Aorta (tissue), 5 donors: ENCODE measurements around the gene FANCI. TPM values are rescaled to one million over a fixed set of nuclear protein-coding genes. Genes with fewer than 3 reads are reported as not detected.

ENCODE experiments used
- ATAC-seq: fragments of 200-7000 bp; cut with Tn5 transposase; one replicate; pipeline ENCODE4 v1.9.1; 2022; ENCODE audit warnings: moderate library complexity; ENCODE audit not compliant: low FRiP score
- DNase-seq, 2 donors: peaks; one replicate each; pipeline ENCODE4 v3.0.0-alpha.2; 2020
- H3K27ac ChIP-seq, 2 donors: one replicate each; pipeline ENCODE4 v1.5.1; 2013; ENCODE audit warnings: low read length in 2 of 2, mild to moderate bottlenecking in 2 of 2, moderate library complexity in 2 of 2, control low read depth in 1 of 2, inconsistent platforms in 1 of 2, low read depth in 1 of 2
- H3K27me3 ChIP-seq, 2 donors: one replicate each; pipeline ENCODE4 v1.6.1; 2013; ENCODE audit warnings: control low read depth in 1 of 2, low read length in 1 of 2, mild to moderate bottlenecking in 1 of 2, moderate library complexity in 1 of 2; ENCODE audit not compliant: insufficient read depth in 2 of 2, control insufficient read depth in 1 of 2
- H3K36me3 ChIP-seq, 2 donors: one replicate each; pipeline ENCODE4 v1.6.1; 2013; ENCODE audit warnings: control low read depth in 1 of 2, low read length in 1 of 2, mild to moderate bottlenecking in 1 of 2; ENCODE audit not compliant: insufficient read depth in 2 of 2, control insufficient read depth in 1 of 2
- H3K4me1 ChIP-seq, 2 donors: one replicate each; pipeline ENCODE4 v1.6.1; 2013; ENCODE audit warnings: low read length in 2 of 2, control low read depth in 1 of 2, mild to moderate bottlenecking in 1 of 2, moderate library complexity in 1 of 2; ENCODE audit not compliant: insufficient read depth in 2 of 2, control insufficient read depth in 1 of 2
- H3K4me3 ChIP-seq, 2 donors: one replicate each; pipeline ENCODE4 v1.5.1; 2013; ENCODE audit warnings: low read length in 2 of 2, control low read depth in 1 of 2, mild to moderate bottlenecking in 1 of 2
- H3K9me3 ChIP-seq: one replicate; pipeline ENCODE4 v1.6.1; 2013; ENCODE audit warnings: mild to moderate bottlenecking, low read length; ENCODE audit not compliant: control insufficient read depth
- WGBS, 2 donors: extraction: QIAGEN DNeasy Blood & Tissue Kit; methylation state at CpG; one replicate each; pipeline ENCODE4 v1.1.7; 2013; 5-methylcytosine and 5-hydroxymethylcytosine counted together
- intact Hi-C, 2 donors: fragments of 100-400 bp; cut with DNase I; formaldehyde crosslinking; loops; one replicate each; pipeline versions ENCODE4 v1.14.2 to v1.15.0; 2022
- polyA plus RNA-seq, 2 donors: library from polyadenylated mRNA; stranded (reverse); fragments of 200-250 nt; gene quantifications; one replicate each; pipeline ENCODE4 v1.2.3, GENCODE V29; 2013
- total RNA-seq, 2 donors: library from RNA; stranded (reverse); fragmentation: NEBNext Ultra II Directional; extraction: Animal tissue kit (Norgen Biotek cat#: 25700); gene quantifications; one replicate each; pipeline ENCODE4 v1.2.1, GENCODE V29; 2021
- donor health status: healthy with polysubstance abuse.
- donor health status: Bipolar disorder and iron deficiency.
- donor health status: DM: no; HTN: no; CAD: no.
- donor health status: DM: no; HTN: no; CAD: no.
- donor health status: DM: yes; HTN: yes; CAD: no.

The FANCI gene
- total and polyA plus RNA-seq, 4 donors, result 1.3 to 9.1 (median 5.0) TPM

DNA sequence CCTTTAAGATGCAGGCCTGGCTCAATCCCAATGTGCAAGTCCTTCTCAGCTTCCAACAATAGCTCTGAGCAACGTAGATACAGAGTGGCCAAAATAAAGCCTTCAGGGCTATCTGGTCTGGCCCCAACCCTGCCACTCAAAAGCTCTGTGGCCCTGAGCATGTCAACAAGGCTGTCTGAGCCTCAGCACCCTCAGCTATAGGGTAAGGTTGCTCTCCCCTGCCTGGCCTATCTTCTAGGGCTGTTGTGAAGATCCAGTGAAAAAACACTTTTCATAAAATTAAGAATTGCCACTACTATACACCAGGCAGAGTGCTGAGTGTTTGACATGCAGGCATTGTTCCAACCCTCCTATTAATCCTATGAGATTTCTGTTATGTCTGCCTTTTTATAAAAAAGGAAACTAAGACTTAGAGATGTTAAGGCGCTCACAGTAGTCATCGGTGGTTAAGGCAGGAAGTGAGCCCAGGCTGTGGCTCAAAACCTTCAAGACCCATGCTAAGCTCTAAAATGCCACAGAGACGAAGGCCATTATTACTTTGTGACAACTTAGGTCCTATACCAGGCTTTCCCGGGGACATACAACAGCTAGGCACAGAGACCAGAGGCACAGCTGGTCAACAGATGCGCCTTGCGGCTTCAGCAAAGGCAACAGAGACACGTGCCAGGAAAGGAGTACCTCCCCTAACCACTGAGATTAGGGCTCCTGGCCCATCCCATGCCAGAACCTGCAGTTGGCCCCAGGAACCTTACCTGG lies 85.7 kb downstream of the FANCI start:
- H3K9me3 ChIP-seq, result no peaks in the 10 kb centered on the region
- H3K4me1 ChIP-seq, result no peaks in the 10 kb centered on the region
- no peak for DNase-seq
- WGBS, 2 donors, result 67 to 71% methylated on average over 8 of the region's 8 CpGs
- no peak for ATAC-seq
- intact Hi-C loops, result no loop called here
- no peak overlapping the region for H3K4me3 ChIP-seq
- no peak overlapping the region for H3K27ac ChIP-seq
- peaks cover 0 to 24% of the 10 kb centered on the region in 2 donors for H3K36me3 ChIP-seq
- H3K27me3 ChIP-seq, result no peaks in the 10 kb centered on the region

DNA sequence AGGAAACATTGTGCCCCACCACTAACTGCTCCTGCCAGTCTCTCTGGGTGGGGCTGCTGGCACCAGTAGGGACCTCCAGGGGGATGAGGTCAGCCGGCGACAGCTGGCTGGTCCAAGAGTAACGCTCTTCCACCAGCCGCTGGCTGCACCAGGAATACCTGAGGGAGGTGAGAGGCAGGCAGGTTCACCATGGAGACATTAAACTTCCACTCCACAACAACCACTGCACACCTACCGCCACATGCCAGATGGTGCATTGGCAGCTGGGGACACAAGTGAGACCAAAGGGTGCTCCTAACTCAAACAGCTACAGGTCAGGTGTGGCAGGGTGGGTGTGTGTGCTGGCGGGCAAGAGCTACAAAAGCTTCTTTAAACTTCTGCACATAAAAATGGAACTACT lies 86.3 kb downstream of the FANCI start:
- Histone ChIP-seq H3K9me3 (no peaks in the 10 kb centered on the region), H3K4me1 (no peaks in the 10 kb centered on the region), H3K27me3 (no peaks in the 10 kb centered on the region), H3K4me3 (no peak overlapping the region), H3K27ac (no peak overlapping the region), H3K36me3 (peaks cover 0 to 23% of the 10 kb centered on the region in 2 donors)
- 66 to 69% methylated on average over 6 of the region's 6 CpGs for WGBS, 2 donors
- no peak for ATAC-seq
- intact Hi-C loops, result no loop called here
- peak in 1 of 2 donors; percentile 51 for DNase-seq

DNA sequence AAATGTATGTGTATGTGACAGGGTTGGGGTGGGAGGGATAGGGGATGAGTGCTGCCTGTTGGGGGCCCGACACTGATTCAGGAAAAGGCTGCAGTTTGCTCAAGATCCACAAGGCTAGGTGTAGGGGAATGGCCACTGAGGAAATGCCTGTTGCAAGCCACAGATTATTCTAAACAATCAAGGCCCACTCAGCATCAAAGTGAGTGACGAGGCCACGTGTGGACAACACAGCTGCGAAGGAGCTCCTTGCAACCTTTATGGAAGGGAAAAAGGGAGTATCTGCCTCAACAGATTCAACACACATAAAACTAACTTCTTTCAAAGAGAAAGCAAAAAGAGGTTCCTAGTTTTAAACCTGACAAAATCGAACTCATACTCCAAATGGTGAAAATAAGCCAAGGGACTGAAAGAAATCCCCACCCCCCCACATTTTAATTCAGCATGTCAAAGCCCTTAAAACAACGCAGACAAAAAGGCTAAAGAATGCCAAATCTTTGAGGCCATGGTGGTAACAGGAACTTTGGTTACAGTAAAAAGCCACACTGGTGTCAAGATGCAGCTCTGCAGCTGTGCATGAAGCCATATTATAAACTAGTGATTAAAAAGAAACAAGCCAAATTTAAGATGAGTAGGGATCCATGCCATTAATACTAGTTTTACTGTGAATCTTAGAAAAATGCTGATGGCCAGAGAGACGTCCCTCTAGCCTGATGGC lies 87.3 kb downstream of the FANCI start:
- no peaks in the 10 kb centered on the region for H3K9me3 ChIP-seq
- H3K4me3 ChIP-seq, result no peak overlapping the region
- H3K27me3 ChIP-seq, result no peaks in the 10 kb centered on the region
- H3K36me3 ChIP-seq, result peaks cover 0 to 17% of the 10 kb centered on the region in 2 donors
- 60 to 65% methylated on average over 7 of the region's 7 CpGs for WGBS, 2 donors
- ATAC-seq (no peak), DNase-seq (peak in 1 of 2 donors; percentile 21)
- no peaks in the 10 kb centered on the region for H3K4me1 ChIP-seq
- intact Hi-C loops, result no loop called here
- H3K27ac ChIP-seq, result no peak overlapping the region

DNA sequence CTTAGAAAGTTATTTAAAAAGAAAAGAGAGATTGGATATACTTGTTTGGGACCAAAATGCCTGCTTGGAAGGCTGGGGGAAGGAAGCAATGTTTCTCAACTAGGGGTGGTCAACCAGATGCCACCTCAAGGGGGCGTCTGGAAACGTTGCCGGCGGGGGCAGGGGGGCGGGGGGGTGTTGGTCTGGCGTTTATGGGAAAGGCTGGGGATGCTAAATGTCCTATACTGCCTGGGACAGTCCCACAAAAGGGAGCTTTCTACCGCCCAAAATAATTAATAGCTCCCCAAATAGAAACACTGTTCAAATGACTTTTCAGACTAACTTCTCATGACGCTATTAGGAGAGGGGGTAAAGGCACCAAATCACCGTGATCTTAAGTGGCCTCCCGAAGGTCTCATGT lies 88.7 kb downstream of the FANCI start:
- intact Hi-C loops, result no loop called here
- 21 to 24% methylated on average over 10 of the region's 10 CpGs for WGBS, 2 donors
- peak in 1 of 2 donors; percentile 46 for DNase-seq
- Histone ChIP-seq H3K4me3 (no peak overlapping the region), H3K27ac (no peak overlapping the region), H3K27me3 (no peaks in the 10 kb centered on the region), H3K36me3 (peaks cover 0 to 12% of the 10 kb centered on the region in 2 donors), H3K9me3 (no peaks in the 10 kb centered on the region), H3K4me1 (no peaks in the 10 kb centered on the region)
- no peak for ATAC-seq

DNA sequence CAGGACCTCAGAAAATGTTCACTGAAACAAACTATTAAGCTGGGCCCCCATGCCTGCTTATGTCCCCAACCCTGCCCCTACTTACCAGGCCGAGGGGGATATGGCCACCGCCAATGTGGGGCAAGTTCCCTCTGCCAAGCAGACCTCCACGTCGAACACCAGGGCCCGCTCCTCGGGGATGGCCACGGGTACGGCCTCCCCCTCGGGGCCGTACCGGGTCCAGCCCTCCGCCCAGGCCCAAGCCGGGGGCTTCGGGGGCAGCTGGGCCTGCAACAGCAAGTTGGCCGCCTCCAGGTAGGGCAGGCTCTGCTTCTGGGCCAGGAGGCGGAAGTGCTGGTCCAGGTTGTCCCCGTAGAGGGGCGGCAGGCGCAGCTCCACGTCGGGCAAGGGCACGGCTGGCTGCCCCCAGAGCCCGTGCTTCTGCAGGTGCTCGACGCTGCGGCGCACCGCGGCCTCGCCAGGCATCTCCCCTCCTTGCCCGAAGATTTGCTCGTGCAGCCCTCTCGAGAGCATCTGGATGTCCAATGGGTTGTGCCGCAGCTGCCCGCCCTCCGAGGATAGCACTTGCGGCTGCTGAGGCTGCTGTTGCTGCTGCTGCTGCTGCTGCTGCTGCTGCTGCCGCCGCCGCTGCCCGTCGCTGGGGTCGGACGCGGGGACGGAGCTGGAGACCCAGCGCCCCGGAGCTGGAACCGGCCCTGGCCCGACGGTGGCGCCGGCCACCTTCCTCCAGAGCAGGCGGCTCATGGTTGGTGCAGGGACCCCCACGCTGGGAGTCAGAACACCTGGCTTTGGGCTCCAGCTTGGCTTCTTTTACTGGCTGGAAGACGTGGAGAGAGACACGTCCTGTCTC lies 89.5 kb downstream of the FANCI start:
- Histone ChIP-seq H3K27ac (no peak overlapping the region), H3K27me3 (no peaks in the 10 kb centered on the region), H3K36me3 (peaks cover 0 to 12% of the 10 kb centered on the region in 2 donors), H3K4me3 (peak overlapping the region in 1 of 2 donors; percentile 58), H3K9me3 (no peaks in the 10 kb centered on the region), H3K4me1 (no peaks in the 10 kb centered on the region)
- intact Hi-C loops, result no loop called here
- ATAC-seq (no peak), DNase-seq (peak; percentile 52 to 73)
- WGBS, 2 donors, result 88 to 89% methylated on average over 51 to 57 of the region's 57 CpGs

DNA sequence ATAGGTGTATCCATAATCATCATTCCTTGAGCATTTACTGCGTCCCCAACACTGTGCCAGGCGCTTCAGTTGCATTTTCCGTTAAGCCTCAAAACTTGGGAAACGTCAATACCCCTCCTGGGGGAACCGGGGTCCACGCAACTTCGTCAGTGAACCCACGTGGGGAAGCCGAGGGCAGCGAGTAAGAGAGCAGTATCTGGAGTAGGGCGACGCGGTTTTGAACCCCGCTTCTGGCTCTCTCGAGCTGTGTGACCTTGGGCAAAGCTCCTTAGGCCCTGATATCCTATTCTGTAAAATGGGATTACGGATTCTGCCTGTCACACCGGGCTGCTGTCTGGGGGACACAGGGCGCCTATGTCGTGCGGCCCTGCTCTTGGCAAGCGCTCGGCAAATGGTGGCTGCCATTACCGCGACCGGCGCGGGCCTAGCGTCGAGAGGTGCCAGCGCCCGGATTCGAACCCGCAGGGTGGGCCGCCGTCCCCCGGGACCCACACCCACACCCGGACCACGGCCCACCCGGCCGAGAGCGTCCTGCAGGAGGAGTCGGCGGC lies 90.3 kb downstream of the FANCI start:
- no peak for ATAC-seq
- no peaks in the 10 kb centered on the region for H3K9me3 ChIP-seq

DNA sequence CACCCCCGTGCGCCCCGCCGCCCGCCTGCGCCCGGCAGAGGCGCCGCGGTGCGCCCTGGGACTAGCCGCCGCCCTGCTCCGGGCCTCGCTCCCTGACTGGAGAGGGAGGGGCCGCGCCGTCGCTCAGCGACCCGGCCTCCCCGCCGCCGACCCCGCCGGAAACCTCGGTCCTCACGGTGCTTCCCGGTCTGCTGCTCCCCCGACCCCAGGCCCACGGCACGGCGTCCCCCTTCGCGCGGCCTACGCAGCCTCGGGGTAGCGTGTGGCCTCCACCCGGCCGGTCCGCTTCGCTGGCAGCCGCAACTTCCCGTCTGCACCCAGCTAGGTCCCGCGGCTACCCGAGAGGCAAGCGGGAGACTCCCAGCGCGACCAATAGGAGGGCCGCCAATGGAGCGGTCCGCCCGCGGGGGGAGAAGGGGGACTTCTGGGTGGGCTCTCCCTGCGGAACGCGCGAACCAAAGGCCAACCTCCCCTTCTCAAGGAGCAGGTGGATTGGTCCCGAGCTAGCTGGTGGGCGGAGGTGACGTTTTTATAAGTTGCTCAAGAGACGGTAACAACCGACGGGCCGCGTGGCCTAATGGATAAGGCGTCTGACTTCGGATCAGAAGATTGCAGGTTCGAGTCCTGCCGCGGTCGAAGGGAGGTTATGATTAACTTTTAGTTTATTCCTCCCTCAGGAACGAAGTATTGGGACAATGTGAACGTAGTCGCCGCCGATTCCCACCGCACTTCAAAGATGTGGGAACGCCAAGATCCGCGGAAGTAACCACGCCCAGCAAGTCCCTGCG lies 90.9 kb downstream of the FANCI start, which contains the start of gene POLG:
POLG (minus strand) TSS at position 315 of the 788 bp plus-strand sequence. CDS start 1,070 bp downstream, outside the sequence.
- Histone ChIP-seq H3K27ac (peak within 1 kb of the TSS in 1 of 2 donors; percentile 82), H3K36me3 (peaks cover 0 to 5% of the 10 kb centered on the region in 2 donors), H3K4me3 (peak within 1 kb of the TSS; percentile 55 to 58), H3K9me3 (no peaks in the 10 kb centered on the region), H3K27me3 (no peaks in the 10 kb centered on the region), H3K4me1 (no peaks in the 10 kb centered on the region)
- intact Hi-C loops, result no loop called here
- DNase-seq (peak; percentile 99), ATAC-seq (peak; percentile 99)
- WGBS, 2 donors, result 0 to 1% methylated on average over 82 to 85 of the region's 85 CpGs

More for the DNA sequence above, 90.3 kb downstream of the FANCI start:
- Histone ChIP-seq H3K36me3 (peaks cover 0 to 8% of the 10 kb centered on the region in 2 donors), H3K27ac (peak overlapping the region in 1 of 2 donors; percentile 82), H3K4me3 (peak overlapping the region; percentile 55 to 58), H3K4me1 (no peaks in the 10 kb centered on the region), H3K27me3 (no peaks in the 10 kb centered on the region)
- 0 to 1% methylated on average over 32 to 43 of the region's 43 CpGs for WGBS, 2 donors
- DNase-seq, result no peak
- intact Hi-C loops, result no loop called here
